Right lobe of liver (tissue), 4 donors: ENCODE measurements around the gene GNAT3.

ENCODE experiments used
- POLR2A ChIP-seq: fragments of 450-650 bp; IDR thresholded peaks from one replicate; pipeline ENCODE4 v1.6.1; 2017; ENCODE audit warnings: antibody characterized with exemption, mild to moderate bottlenecking
- TF ChIP-seq, protein P1 (sequence below), 4 donors: fragments of 200-600 bp in 3 of 4; fragments of 450-650 bp in 1 of 4; IDR thresholded peaks; one replicate each; pipeline versions ENCODE4 v1.5.1 to v1.8.0; 2016 to 2022; ENCODE audit warnings: antibody characterized with exemption in 4 of 4, mild to moderate bottlenecking in 2 of 4
- donor health status: DM: no; HTN: no; CAD: no.
- donor health status: DM: no; HTN: no; CAD: no.
- donor health status: DM: no; HTN: yes; CAD: no.

DNA sequence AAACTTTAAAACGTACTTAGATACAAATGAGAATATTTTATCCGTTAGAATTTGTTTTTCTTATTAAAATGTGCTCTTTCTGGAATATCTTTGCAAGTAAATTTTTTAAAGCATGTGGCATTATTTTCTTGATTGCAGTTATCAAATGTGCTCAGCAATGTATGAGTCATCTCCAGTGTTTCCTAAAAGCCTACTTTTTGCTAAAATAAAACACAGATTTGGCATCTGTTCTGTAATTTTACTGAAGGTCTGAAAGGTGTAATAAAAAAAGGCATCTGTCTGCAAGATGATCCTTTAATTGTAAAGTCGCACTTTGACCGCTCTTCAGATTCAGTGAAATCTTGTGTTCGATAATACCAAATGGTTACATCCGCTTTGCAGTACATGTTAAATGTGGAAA, 3.4 kb downstream of the GNAT3 start:
- TF ChIP-seq, protein P1, sequence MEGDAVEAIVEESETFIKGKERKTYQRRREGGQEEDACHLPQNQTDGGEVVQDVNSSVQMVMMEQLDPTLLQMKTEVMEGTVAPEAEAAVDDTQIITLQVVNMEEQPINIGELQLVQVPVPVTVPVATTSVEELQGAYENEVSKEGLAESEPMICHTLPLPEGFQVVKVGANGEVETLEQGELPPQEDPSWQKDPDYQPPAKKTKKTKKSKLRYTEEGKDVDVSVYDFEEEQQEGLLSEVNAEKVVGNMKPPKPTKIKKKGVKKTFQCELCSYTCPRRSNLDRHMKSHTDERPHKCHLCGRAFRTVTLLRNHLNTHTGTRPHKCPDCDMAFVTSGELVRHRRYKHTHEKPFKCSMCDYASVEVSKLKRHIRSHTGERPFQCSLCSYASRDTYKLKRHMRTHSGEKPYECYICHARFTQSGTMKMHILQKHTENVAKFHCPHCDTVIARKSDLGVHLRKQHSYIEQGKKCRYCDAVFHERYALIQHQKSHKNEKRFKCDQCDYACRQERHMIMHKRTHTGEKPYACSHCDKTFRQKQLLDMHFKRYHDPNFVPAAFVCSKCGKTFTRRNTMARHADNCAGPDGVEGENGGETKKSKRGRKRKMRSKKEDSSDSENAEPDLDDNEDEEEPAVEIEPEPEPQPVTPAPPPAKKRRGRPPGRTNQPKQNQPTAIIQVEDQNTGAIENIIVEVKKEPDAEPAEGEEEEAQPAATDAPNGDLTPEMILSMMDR (IDR thresholded peaks at IDR 0.05), result no peak
- no peak for TF ChIP-seq POLR2A
